Measurements from ENCODE around the gene KRT16. TPM values are rescaled to one million over a fixed set of nuclear protein-coding genes. Genes with fewer than 3 reads are reported as not detected.

Gene KRT16
- 1.9 and 13.0 TPM in 2 replicates for total RNA-seq

GRCh38 chr17:41612376-41613160 is at the start of gene KRT16:
Gene KRT16, minus strand, starts transcription at chr17:41612767. Its CDS starts 79 bp downstream, at chr17:41612688.

GRCh38 chr17:41624208-41625101 is 11.9 kb upstream of the KRT16 start, which contains the start of gene KRT17:
Gene KRT17, minus strand, starts transcription at chr17:41624575. Its CDS starts 66 bp downstream, at chr17:41624509.

GRCh38 chr17:41586863-41587495 is 25.6 kb downstream of the KRT16 start, which contains the start of gene KRT14:
Gene KRT14, minus strand, starts transcription at chr17:41586895. Its CDS starts 61 bp downstream, at chr17:41586834.

GRCh38 chr17:41571561-41572434 is 40.8 kb downstream of the KRT16 start, which contains the start of gene KRT9:
Gene KRT9, minus strand, starts transcription at chr17:41572059. Its CDS starts 67 bp downstream, at chr17:41571992.

Other genes starting within 250 kb of the KRT16 start
- gene KRT33B, start 243.0 kb downstream of the KRT16 start, total RNA-seq: not detected in 2 replicates
- gene KRT34, start 230.5 kb downstream of the KRT16 start, total RNA-seq: not detected in 2 replicates
- gene KRT31, start 215.2 kb downstream of the KRT16 start, total RNA-seq: not detected in 2 replicates
- not detected in 2 replicates for gene KRT37, start 188.2 kb downstream of the KRT16 start, total RNA-seq
- not detected in 2 replicates for gene KRT38, start 171.8 kb downstream of the KRT16 start, total RNA-seq
- gene KRT32, start 145.4 kb downstream of the KRT16 start, total RNA-seq: 0.16 TPM in 1 of 2 replicates, not detected in the other
- gene KRT35, start 131.6 kb downstream of the KRT16 start, total RNA-seq: not detected in 2 replicates
- not detected in 2 replicates for gene KRT36, start 122.9 kb downstream of the KRT16 start, total RNA-seq
- 0.17 TPM in 1 of 2 replicates, not detected in the other for gene KRT13, start 107.2 kb downstream of the KRT16 start, total RNA-seq
- gene KRT15, start 93.9 kb downstream of the KRT16 start, total RNA-seq: 0.63 and 1.2 TPM in 2 replicates
- gene KRT19, start 84.5 kb downstream of the KRT16 start, total RNA-seq: 70.2 and 109 TPM in 2 replicates
- not detected in 2 replicates for gene KRT9, start 40.7 kb downstream of the KRT16 start, total RNA-seq
- 0.16 and 1.0 TPM in 2 replicates for gene KRT14, start 25.9 kb downstream of the KRT16 start, total RNA-seq
- gene KRT17, start 11.8 kb upstream of the KRT16 start, total RNA-seq: 4.9 and 35.8 TPM in 2 replicates
- 76.3 and 112 TPM in 2 replicates for gene EIF1, start 76.1 kb upstream of the KRT16 start, total RNA-seq
- not detected in 2 replicates for gene GAST, start 99.6 kb upstream of the KRT16 start, total RNA-seq
- under 0.01 and 0.26 TPM in 2 replicates for gene HAP1, start 121.9 kb upstream of the KRT16 start, total RNA-seq
- 3.0 and 9.5 TPM in 2 replicates for gene JUP, start 173.9 kb upstream of the KRT16 start, total RNA-seq
- 44.1 and 49.2 TPM in 2 replicates for gene P3H4, start 199.2 kb upstream of the KRT16 start, total RNA-seq
- 276 and 499 TPM in 2 replicates for gene FKBP10, start 200.2 kb upstream of the KRT16 start, total RNA-seq
- 73.0 and 90.5 TPM in 2 replicates for gene NT5C3B, start 223.5 kb upstream of the KRT16 start, total RNA-seq
- gene KLHL10, start 225.1 kb upstream of the KRT16 start, total RNA-seq: 0.16 and 0.17 TPM in 2 replicates

All from bronchial smooth muscle cell (primary cell).